GM13976 (cell line): ENCODE results near the gene OSM.
"Not testable (repeated sequence)": the region's sequence is repeated elsewhere in the genome, so short reads cannot be mapped to it uniquely, and the experiment has no call there.

Experiments used
- DNase-seq: peaks from one replicate; pipeline ENCODE4 v3.0.0; 2012; ENCODE audit warnings: low spot score
- CTCF ChIP-seq: IDR thresholded peaks from 2 replicates; pipeline ENCODE4 v1.5.1; 2012; ENCODE audit warnings: borderline replicate concordance, mild to moderate bottlenecking; ENCODE audit not compliant: insufficient read depth; ENCODE audit errors: extremely low read depth, missing control alignments, control extremely low read depth
- in situ Hi-C: fragments of 300-500 bp; cut with MboI; formaldehyde crosslinking; loops from one replicate; pipeline ENCODE4 v1.12.0; 2022; ENCODE audit warnings: low sequenced_read_pairs, mixed read lengths, inconsistent platforms; ENCODE audit not compliant: unreplicated experiment

OSM gene

GRCh38 chr22:30219049-30219654, 47.5 kb downstream of the OSM start:
- no peak for TF ChIP-seq CTCF
- in situ Hi-C loops, result no loop called here

GRCh38 chr22:30217698-30218560, 48.7 kb downstream of the OSM start:
- no peak for DNase-seq
- no peak for TF ChIP-seq CTCF
- in situ Hi-C loops, result no loop called here

More at GRCh38 chr22:30219049-30219654, 47.5 kb downstream of the OSM start:
- DNase-seq, result no peak

- in situ Hi-C loops, result no loop called here
- no peak for TF ChIP-seq CTCF
- no peak for DNase-seq
Observed at GRCh38 chr22:30216710-30217109, 49.9 kb downstream of the OSM start.

GRCh38 chr22:30216272-30216671, 50.4 kb downstream of the OSM start:
- in situ Hi-C loops, DNase-seq: not testable (repeated sequence)

GRCh38 chr22:30214703-30215407, 51.8 kb downstream of the OSM start:
- DNase-seq, result no peak
- TF ChIP-seq CTCF, result no peak
- in situ Hi-C loops, result no loop called here

- DNase-seq, result no peak
- in situ Hi-C loops, result no loop called here
- no peak for TF ChIP-seq CTCF
Observed at GRCh38 chr22:30212996-30213441, 53.6 kb downstream of the OSM start.
